Parietal lobe (tissue), 2 donors: ENCODE results near the gene CYP20A1. TPM values are rescaled to one million over a fixed set of nuclear protein-coding genes. Genes with fewer than 3 reads are reported as not detected.

Experiments used
- small RNA-seq: library from RNA; depleted of rRNA; stranded (forward); fragments of <200 nt; gene quantifications from one replicate; pipeline ENCODE3, GENCODE V24; 2014; ENCODE audit warnings: low replicate concordance
- total RNA-seq: library from RNA; depleted of rRNA; stranded (reverse); fragments of >200 nt; gene quantifications from one replicate; pipeline ENCODE4 v1.2.3, GENCODE V29; 2014

The CYP20A1 gene, protein sequence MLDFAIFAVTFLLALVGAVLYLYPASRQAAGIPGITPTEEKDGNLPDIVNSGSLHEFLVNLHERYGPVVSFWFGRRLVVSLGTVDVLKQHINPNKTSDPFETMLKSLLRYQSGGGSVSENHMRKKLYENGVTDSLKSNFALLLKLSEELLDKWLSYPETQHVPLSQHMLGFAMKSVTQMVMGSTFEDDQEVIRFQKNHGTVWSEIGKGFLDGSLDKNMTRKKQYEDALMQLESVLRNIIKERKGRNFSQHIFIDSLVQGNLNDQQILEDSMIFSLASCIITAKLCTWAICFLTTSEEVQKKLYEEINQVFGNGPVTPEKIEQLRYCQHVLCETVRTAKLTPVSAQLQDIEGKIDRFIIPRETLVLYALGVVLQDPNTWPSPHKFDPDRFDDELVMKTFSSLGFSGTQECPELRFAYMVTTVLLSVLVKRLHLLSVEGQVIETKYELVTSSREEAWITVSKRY
- total RNA-seq = 22.5 TPM

DNA sequence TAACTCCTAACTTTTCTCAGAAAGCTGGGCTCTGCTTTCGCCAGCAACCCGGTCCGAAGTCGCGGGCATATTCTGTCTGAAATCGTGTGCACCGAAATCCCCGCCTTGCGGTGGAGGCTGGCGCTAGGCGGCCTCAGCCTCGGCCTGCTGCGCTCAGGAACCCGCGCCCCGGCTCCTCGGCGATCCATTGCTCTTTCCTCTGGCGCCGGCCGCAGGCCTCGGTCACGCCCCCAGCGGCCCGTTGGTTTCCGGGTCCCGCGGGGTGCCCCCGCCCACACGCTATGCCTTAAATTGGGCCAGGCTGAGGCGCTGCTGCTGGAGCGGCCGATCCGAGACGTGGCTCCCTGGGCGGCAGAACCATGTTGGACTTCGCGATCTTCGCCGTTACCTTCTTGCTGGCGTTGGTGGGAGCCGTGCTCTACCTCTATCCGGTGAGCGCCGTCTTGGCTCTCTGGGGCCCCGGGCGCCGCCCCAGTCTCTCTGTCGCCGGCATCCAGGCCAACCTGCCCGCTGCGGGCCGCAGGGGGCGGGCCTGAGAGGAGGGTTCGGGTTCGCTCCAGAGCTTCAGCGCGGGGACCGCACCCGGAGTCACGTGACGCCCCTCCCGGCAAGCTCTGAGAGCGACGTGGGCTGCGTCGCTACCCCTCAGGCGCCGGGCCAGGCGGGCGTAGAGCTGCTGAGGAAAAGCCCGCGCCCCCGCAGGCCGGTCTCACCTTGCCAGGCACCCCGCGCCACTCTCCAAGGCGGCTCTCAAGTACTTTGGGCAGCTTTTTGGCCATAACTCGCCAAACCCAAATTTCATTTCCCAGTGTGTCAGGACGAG lies at the start of gene CYP20A1:
CYP20A1 (plus strand) TSS at position 315 of the 823 bp plus-strand sequence; CDS start at position 360, 45 bp downstream.

GRCh38 chr2:203327901-203328759 lies 89.3 kb downstream of the CYP20A1 start, which contains the start of gene ABI2:
Gene ABI2 (plus strand): TSS chr2:203328394. CDS start chr2:203328515, 121 bp downstream.

Small RNAs within 50 kb of the gene (small RNA-seq; reads per million reads assigned to genes)
- gene RN7SL670P = not detected

Other genes with a start within 250 kb of the CYP20A1 start
- 107 TPM for gene NBEAL1, start 224.1 kb upstream of the CYP20A1 start, total RNA-seq
- 198 TPM for gene ABI2, start 89.4 kb downstream of the CYP20A1 start, total RNA-seq